Transverse colon (tissue), 4 donors: ENCODE measurements around the gene C2orf92. TPM values are rescaled to one million over a fixed set of nuclear protein-coding genes. Genes with fewer than 3 reads are reported as not detected.

Experiments used
- DNase-seq: peaks from one replicate; pipeline ENCODE4 v3.0.0-alpha.2; 2019
- H3K27ac ChIP-seq, 4 donors: fragments of 200-600 bp; sonication (generic); 2 replicates each; pipeline ENCODE4 v1.5.1; 2016 to 2018; ENCODE audit warnings: inconsistent platforms in 4 of 4
- H3K27me3 ChIP-seq: fragments of 200-600 bp; sonication (generic); 2 replicates; pipeline ENCODE4 v1.5.1; 2017; ENCODE audit warnings: inconsistent platforms
- H3K36me3 ChIP-seq, 4 donors: fragments of 200-600 bp; sonication (generic); 2 replicates each; pipeline ENCODE4 v1.5.1; 2017 to 2019; ENCODE audit warnings: inconsistent platforms in 4 of 4
- H3K4me1 ChIP-seq, 4 donors: fragments of 200-600 bp; sonication (generic); 2 replicates each; pipeline ENCODE4 v1.5.1; 2017 to 2020; ENCODE audit warnings: inconsistent platforms in 4 of 4
- H3K4me3 ChIP-seq, 4 donors: fragments of 200-600 bp; sonication (generic); 1 replicate in 1 of 4; 2 replicates in 3 of 4; pipeline versions ENCODE4 v1.5.1 to v1.6.1; 2017 to 2019; ENCODE audit warnings: inconsistent platforms in 4 of 4
- H3K9me3 ChIP-seq, 2 donors: fragments of 200-600 bp; sonication (generic); 2 replicates each; pipeline ENCODE4 v1.5.1; 2017 to 2019; ENCODE audit warnings: inconsistent platforms in 2 of 2
- CTCF ChIP-seq, 5 experiments: fragments of 200-600 bp in 3 of 5; fragments of 450-650 bp in 2 of 5; sonication (generic) in 3 of 5; IDR thresholded peaks; 1 replicate in 2 of 5; 2 replicates in 3 of 5; pipeline ENCODE4 v1.5.1; 2016 to 2017; ENCODE audit warnings: antibody characterized with exemption in 5 of 5, inconsistent platforms in 3 of 5, mild to moderate bottlenecking in 2 of 5, moderate library complexity in 1 of 5
- EP300 ChIP-seq: sonication (generic); formaldehyde crosslinking; IDR thresholded peaks from one replicate; pipeline ENCODE4 v1.6.1; 2017; ENCODE audit warnings: antibody characterized with exemption, low read depth
- POLR2A ChIP-seq: fragments of 450-650 bp; IDR thresholded peaks from one replicate; pipeline ENCODE4 v1.6.1; 2016; ENCODE audit warnings: antibody characterized with exemption, mild to moderate bottlenecking, moderate library complexity
- POLR2AphosphoS5 ChIP-seq, 3 donors: sonication (generic); formaldehyde crosslinking; IDR thresholded peaks; one replicate each; pipeline ENCODE4 v1.6.1; 2016; ENCODE audit warnings: antibody characterized with exemption in 3 of 3
- WGBS, 2 donors: methylation state at CpG; one replicate each; pipeline ENCODE4 v1.1.5; 2018; ENCODE audit warnings: low coverage in 1 of 2; 5-methylcytosine and 5-hydroxymethylcytosine counted together
- in situ Hi-C, 4 donors: fragments of 200-750 bp; cut with MboI; loops; one replicate each; pipeline versions ENCODE4 v1.15.0 to v1.15.1; 2017; ENCODE audit warnings: low sequenced_read_pairs in 3 of 4, low pct_ligation_motif_present in 1 of 4, low pct_unique_long_range_greater_than_20kb in 1 of 4
- intact Hi-C: fragments of 100-400 bp; cut with DNase I; formaldehyde crosslinking; loops from one replicate; pipeline ENCODE4 v1.15.1; 2023; ENCODE audit warnings: low total_unique reads
- total RNA-seq, 4 donors: library from RNA; depleted of rRNA; stranded (reverse); fragments of >200 nt; gene quantifications; one replicate each; pipeline ENCODE4 v1.1.0, GENCODE V29; 2016

The C2orf92 gene
- total RNA-seq, 4 donors from 2014 or later = 13.8 to 27.3 (median 17.9) TPM

- DNase-seq = no peak
- Histone ChIP-seq H3K4me1 (no peaks in the 10 kb centered on the region), H3K4me3 (no peak overlapping the region), H3K27me3 (no peaks in the 10 kb centered on the region), H3K9me3 (no peaks in the 10 kb centered on the region), H3K27ac (peak overlapping the region; percentile 11 to 43 (median 31)), H3K36me3 (no peaks in the 10 kb centered on the region)
- TF ChIP-seq POLR2A (no peak), CTCF (IDR thresholded peaks at IDR 0.05) (no peak), EP300 (no peak), POLR2AphosphoS5 (IDR thresholded peaks at IDR 0.05) (no peak)
- in situ Hi-C loops (no loop called here), intact Hi-C loops (no loop called here)
- 67% methylated on average over 11 of the region's 11 CpGs; no CpG with 5 or more reads in 1 of the 2 donors for WGBS, 2 donors
Measured at GRCh38 chr2:97712693-97713295, 43.3 kb downstream of the C2orf92 start.

- Histone ChIP-seq H3K27ac (peak within 1 kb of the TSS; percentile 11 to 51 (median 34)), H3K27me3 (no peaks in the 10 kb centered on the region), H3K9me3 (no peaks in the 10 kb centered on the region), H3K36me3 (no peaks in the 10 kb centered on the region), H3K4me3 (peak within 1 kb of the TSS in 2 of 4 donors; percentile 14 to 19), H3K4me1 (no peaks in the 10 kb centered on the region)
- TF ChIP-seq EP300 = no peak
- peak; percentile 34 for TF ChIP-seq POLR2A
- peak in 1 of 3 donors; percentile 23 for TF ChIP-seq POLR2AphosphoS5 (IDR thresholded peaks at IDR 0.05)
- no peak for TF ChIP-seq CTCF (IDR thresholded peaks at IDR 0.05)
- intact Hi-C loops (no loop called here), in situ Hi-C loops (no loop called here)
- 85 to 100% methylated on average over 1 to 21 of the region's 21 CpGs for WGBS, 2 donors
- no peak for DNase-seq
Measured at GRCh38 chr2:97713296-97714083, 44.0 kb downstream of the C2orf92 start, which contains the start of gene ZAP70. TSS of gene ZAP70 (plus strand) at chr2:97713576. CDS start at chr2:97724037, 10,461 bp downstream.

GRCh38 chr2:97714084-97714949 is 44.8 kb downstream of the C2orf92 start:
- Histone ChIP-seq H3K27me3 (no peaks in the 10 kb centered on the region), H3K27ac (peak overlapping the region in 3 of 4 donors; percentile 25 to 51 (median 43)), H3K4me1 (no peaks in the 10 kb centered on the region), H3K36me3 (no peaks in the 10 kb centered on the region), H3K4me3 (peak overlapping the region in 2 of 4 donors; percentile 14 to 19), H3K9me3 (no peaks in the 10 kb centered on the region)
- TF ChIP-seq CTCF (IDR thresholded peaks at IDR 0.05) = no peak
- no peak for TF ChIP-seq POLR2AphosphoS5 (IDR thresholded peaks at IDR 0.05)
- no peak for TF ChIP-seq POLR2A
- no peak for TF ChIP-seq EP300
- in situ Hi-C loops = no loop called here
- no peak for DNase-seq
- intact Hi-C loops = no loop called here
- 77 to 100% methylated on average over 1 to 16 of the region's 17 CpGs for WGBS, 2 donors
